ENCODE measurements around the gene CLTCL1.
"Not testable (repeated sequence)": the region's sequence is repeated elsewhere in the genome, so short reads cannot be mapped to it uniquely, and the experiment has no call there.

CLTCL1 gene

GRCh38 chr22:19275104-19275503, 16.4 kb downstream of the CLTCL1 start:
- Mint-ChIP-seq H3K4me3 (no peak overlapping the region), H3K4me1 (no peaks in the 10 kb centered on the region), H3K27ac (no peak overlapping the region), H3K9me3 (no peaks in the 10 kb centered on the region), H3K36me3 (no peaks in the 10 kb centered on the region), H3K27me3 (no peaks in the 10 kb centered on the region)

- Mint-ChIP-seq H3K9me3 (no peaks in the 10 kb centered on the region), H3K36me3 (no peaks in the 10 kb centered on the region), H3K27ac (no peak overlapping the region), H3K4me3 (no peak overlapping the region), H3K27me3 (no peaks in the 10 kb centered on the region), H3K4me1 (no peaks in the 10 kb centered on the region)
These were observed 19.5 kb downstream of the CLTCL1 start for GRCh38 chr22:19271856-19272535.

- Mint-ChIP-seq H3K4me1 (no peaks in the 10 kb centered on the region), H3K36me3 (peaks cover 5% of the 10 kb centered on the region), H3K27ac (no peak overlapping the region), H3K9me3 (no peaks in the 10 kb centered on the region), H3K27me3 (no peaks in the 10 kb centered on the region), H3K4me3 (no peak overlapping the region)
These were observed 20.2 kb downstream of the CLTCL1 start for GRCh38 chr22:19271273-19271855.

- H3K4me1 Mint-ChIP-seq = no peaks in the 10 kb centered on the region
- H3K36me3 Mint-ChIP-seq = peaks cover 10% of the 10 kb centered on the region
- H3K27me3 Mint-ChIP-seq = no peaks in the 10 kb centered on the region
- H3K9me3 Mint-ChIP-seq = no peaks in the 10 kb centered on the region
- H3K4me3 Mint-ChIP-seq = no peak overlapping the region
- no peak overlapping the region for H3K27ac Mint-ChIP-seq
These were observed 20.6 kb downstream of the CLTCL1 start for GRCh38 chr22:19270873-19271272.

GRCh38 chr22:19266547-19267086, 24.9 kb downstream of the CLTCL1 start:
- H3K27ac Mint-ChIP-seq = no peak overlapping the region
- H3K4me1 Mint-ChIP-seq = no peaks in the 10 kb centered on the region
- H3K36me3 Mint-ChIP-seq = peaks cover 11% of the 10 kb centered on the region
- H3K4me3 Mint-ChIP-seq = no peak overlapping the region
- no peaks in the 10 kb centered on the region for H3K27me3 Mint-ChIP-seq
- H3K9me3 Mint-ChIP-seq = no peaks in the 10 kb centered on the region

GRCh38 chr22:19265779-19266178, 25.7 kb downstream of the CLTCL1 start:
- no peak overlapping the region for H3K27ac Mint-ChIP-seq
- no peaks in the 10 kb centered on the region for H3K9me3 Mint-ChIP-seq
- H3K36me3 Mint-ChIP-seq = peaks cover 11% of the 10 kb centered on the region
- no peak overlapping the region for H3K4me3 Mint-ChIP-seq
- peaks cover 1% of the 10 kb centered on the region for H3K4me1 Mint-ChIP-seq
- no peaks in the 10 kb centered on the region for H3K27me3 Mint-ChIP-seq

GRCh38 chr22:19260804-19261203, 30.7 kb downstream of the CLTCL1 start:
- peaks cover 19% of the 10 kb centered on the region for H3K4me1 Mint-ChIP-seq
- peak overlapping the region; percentile 67 for H3K4me3 Mint-ChIP-seq
- no peaks in the 10 kb centered on the region for H3K9me3 Mint-ChIP-seq
- H3K27ac Mint-ChIP-seq = peak overlapping the region; percentile 30
- peaks cover 10% of the 10 kb centered on the region for H3K36me3 Mint-ChIP-seq
- no peaks in the 10 kb centered on the region for H3K27me3 Mint-ChIP-seq

GRCh38 chr22:19260194-19260593, 31.3 kb downstream of the CLTCL1 start:
- Mint-ChIP-seq H3K27me3 (no peaks in the 10 kb centered on the region), H3K27ac (peak overlapping the region; percentile 9), H3K36me3 (peaks cover 10% of the 10 kb centered on the region), H3K9me3 (no peaks in the 10 kb centered on the region), H3K4me3 (peak overlapping the region; percentile 71), H3K4me1 (peaks cover 19% of the 10 kb centered on the region)

GRCh38 chr22:19258968-19259288, 32.6 kb downstream of the CLTCL1 start:
- H3K27me3 Mint-ChIP-seq, H3K9me3 Mint-ChIP-seq, H3K4me3 Mint-ChIP-seq, H3K36me3 Mint-ChIP-seq, H3K27ac Mint-ChIP-seq: not testable (repeated sequence)
- H3K4me1 Mint-ChIP-seq = peaks cover 19% of the 10 kb centered on the region

- Mint-ChIP-seq H3K4me3 (no peak overlapping the region), H3K27me3 (peaks cover under 1% of the 10 kb centered on the region), H3K27ac (no peak overlapping the region), H3K4me1 (peaks cover 19% of the 10 kb centered on the region), H3K36me3 (peaks cover 10% of the 10 kb centered on the region), H3K9me3 (no peaks in the 10 kb centered on the region)
These were observed 33.1 kb downstream of the CLTCL1 start for GRCh38 chr22:19258371-19258770.

GRCh38 chr22:19256362-19256761, 35.2 kb downstream of the CLTCL1 start:
- not testable (repeated sequence) for H3K9me3 Mint-ChIP-seq, H3K27me3 Mint-ChIP-seq, H3K36me3 Mint-ChIP-seq, H3K4me3 Mint-ChIP-seq, H3K27ac Mint-ChIP-seq
- H3K4me1 Mint-ChIP-seq = peaks cover 19% of the 10 kb centered on the region

GRCh38 chr22:19253143-19253542, 38.4 kb downstream of the CLTCL1 start:
- peaks cover 4% of the 10 kb centered on the region for H3K36me3 Mint-ChIP-seq
- no peaks in the 10 kb centered on the region for H3K9me3 Mint-ChIP-seq
- peaks cover 1% of the 10 kb centered on the region for H3K27me3 Mint-ChIP-seq

GRCh38 chr22:19244600-19245352, 46.7 kb downstream of the CLTCL1 start:
- H3K27me3 Mint-ChIP-seq = no peaks in the 10 kb centered on the region
- H3K36me3 Mint-ChIP-seq = no peaks in the 10 kb centered on the region
- no peak overlapping the region for H3K4me3 Mint-ChIP-seq
- H3K9me3 Mint-ChIP-seq = no peaks in the 10 kb centered on the region
- H3K27ac Mint-ChIP-seq = no peak overlapping the region
- no peaks in the 10 kb centered on the region for H3K4me1 Mint-ChIP-seq

More at GRCh38 chr22:19253143-19253542, 38.4 kb downstream of the CLTCL1 start:
- no peak overlapping the region for H3K4me3 Mint-ChIP-seq
- no peaks in the 10 kb centered on the region for H3K4me1 Mint-ChIP-seq
- H3K27ac Mint-ChIP-seq = no peak overlapping the region

GRCh38 chr22:19242699-19243098, 48.8 kb downstream of the CLTCL1 start:
- Mint-ChIP-seq H3K4me3 (no peak overlapping the region), H3K4me1 (no peaks in the 10 kb centered on the region), H3K27me3 (no peaks in the 10 kb centered on the region), H3K9me3 (no peaks in the 10 kb centered on the region), H3K36me3 (no peaks in the 10 kb centered on the region), H3K27ac (no peak overlapping the region)

- Mint-ChIP-seq H3K27ac (no peak overlapping the region), H3K4me1 (no peaks in the 10 kb centered on the region), H3K9me3 (no peaks in the 10 kb centered on the region), H3K27me3 (no peaks in the 10 kb centered on the region), H3K36me3 (no peaks in the 10 kb centered on the region), H3K4me3 (no peak overlapping the region)
These were observed 50.0 kb downstream of the CLTCL1 start for GRCh38 chr22:19241593-19241906.
